ENCODE data around the gene UNK. TPM values are rescaled to one million over a fixed set of nuclear protein-coding genes. Genes with fewer than 3 reads are reported as not detected.

The UNK gene
- total RNA-seq, 4 donors from 2014 or later: 6.9 to 69.7 (median 45.5) TPM

DNA sequence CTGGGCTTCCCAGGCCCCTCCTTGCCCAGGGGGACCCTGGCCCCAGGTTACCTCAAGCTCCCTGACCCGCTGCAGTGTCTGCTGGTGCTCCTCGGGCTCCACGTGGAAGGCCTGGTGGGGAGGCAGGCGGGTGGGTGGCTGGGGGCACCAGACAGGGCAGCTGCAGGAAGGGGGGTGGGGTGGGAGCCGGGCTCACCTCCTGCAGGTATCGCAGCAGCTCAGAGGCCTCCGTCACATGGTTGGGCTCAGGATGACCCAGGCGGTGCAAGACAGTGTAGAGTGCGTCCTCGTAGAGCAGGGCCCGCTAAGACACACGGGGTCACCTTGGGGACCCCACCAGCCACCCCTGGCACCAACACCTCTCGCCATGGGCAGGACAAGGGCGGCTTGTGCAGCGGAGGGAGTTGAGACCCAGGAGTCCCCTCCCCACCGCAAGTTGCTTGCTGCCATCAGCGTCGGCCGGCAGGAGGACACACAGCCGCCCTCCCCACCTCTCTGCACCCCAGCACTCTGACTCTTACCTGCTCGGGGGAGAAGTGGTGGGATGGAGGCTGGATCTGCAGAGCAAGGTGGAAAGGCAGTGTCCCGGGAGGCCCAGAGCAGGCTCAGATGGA is 58.5 kb downstream of the UNK start:
- DNase-seq: no peak
- Histone ChIP-seq H3K9me3 (no peaks in the 10 kb centered on the region), H3K27ac (no peak overlapping the region), H3K27me3 (no peaks in the 10 kb centered on the region), H3K4me3 (no peak overlapping the region), H3K36me3 (no peaks in the 10 kb centered on the region), H3K4me1 (peaks cover 4 to 14% of the 10 kb centered on the region in 2 donors)
- no peak for TF ChIP-seq POLR2A (IDR thresholded peaks at IDR 0.05)
- intact Hi-C loops (cut with DNase I; ENCODE audit: low total_unique reads): loop anchor here (10.0 kb wide), 1 partner anchor 52 kb away; the partner anchor contains the start of gene TRIM65

DNA sequence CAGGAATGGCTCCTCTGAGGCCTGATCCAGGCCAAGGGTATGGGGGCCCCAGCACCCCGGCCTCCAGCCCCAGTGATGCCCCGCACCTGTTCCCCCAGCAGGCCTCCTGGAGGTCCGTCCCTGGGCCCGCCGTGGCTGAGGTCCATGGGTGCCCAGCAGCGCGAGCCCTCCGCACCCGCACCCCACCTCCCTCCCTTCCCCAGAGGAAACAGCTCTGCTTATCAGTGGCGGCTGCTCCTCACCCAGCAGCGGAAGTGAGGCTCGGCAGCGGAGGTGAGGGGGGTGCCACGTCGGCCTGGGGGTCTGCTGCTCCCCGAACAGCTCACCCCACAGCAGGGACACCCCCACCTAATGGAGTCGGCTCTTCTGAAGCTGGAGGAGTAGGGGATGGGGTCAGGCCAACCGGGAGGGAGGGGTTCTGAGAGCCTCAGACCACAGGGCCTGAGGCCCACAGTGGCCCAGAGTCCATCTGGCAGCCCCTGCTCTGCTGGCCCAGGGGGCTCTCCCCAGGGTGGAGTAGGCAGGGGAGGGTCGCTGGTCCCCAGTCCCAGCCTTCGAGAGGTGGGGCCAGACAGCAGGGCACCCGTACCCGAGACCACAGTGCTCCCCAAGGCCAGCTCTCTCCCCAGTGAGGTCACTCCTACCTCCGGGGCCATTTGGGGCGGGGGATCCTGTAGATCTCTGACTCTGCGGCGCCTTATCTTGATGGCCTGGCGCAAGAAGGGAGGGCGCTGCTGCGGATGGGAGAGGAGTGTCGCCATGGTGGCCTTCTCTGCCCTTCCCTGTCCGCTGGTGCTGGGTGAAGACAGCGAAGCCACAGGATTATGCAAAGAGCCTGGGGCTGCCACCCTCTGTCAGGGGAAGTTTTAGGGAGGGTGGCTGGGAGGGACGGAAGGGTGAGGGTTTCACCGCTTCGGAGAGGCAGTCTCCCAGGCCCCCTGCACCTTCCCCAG is 59.2 kb downstream of the UNK start, which contains the start of gene UNC13D:
UNC13D (minus strand) TSS at position 828 of the 953 bp plus-strand sequence; CDS start at position 761, 67 bp downstream.
- Histone ChIP-seq H3K4me1 (peaks cover 4 to 14% of the 10 kb centered on the region in 2 donors), H3K27ac (peak within 1 kb of the TSS; percentile 47 to 48), H3K36me3 (no peaks in the 10 kb centered on the region), H3K9me3 (no peaks in the 10 kb centered on the region), H3K27me3 (no peaks in the 10 kb centered on the region), H3K4me3 (no peak within 1 kb of the TSS)
- intact Hi-C loops (cut with DNase I; ENCODE audit: low total_unique reads): loop anchor here (10.0 kb wide), 1 partner anchor 51 kb away; the partner anchor contains the start of gene TRIM65
- TF ChIP-seq POLR2A (IDR thresholded peaks at IDR 0.05): no peak
- TF ChIP-seq, protein P1, sequence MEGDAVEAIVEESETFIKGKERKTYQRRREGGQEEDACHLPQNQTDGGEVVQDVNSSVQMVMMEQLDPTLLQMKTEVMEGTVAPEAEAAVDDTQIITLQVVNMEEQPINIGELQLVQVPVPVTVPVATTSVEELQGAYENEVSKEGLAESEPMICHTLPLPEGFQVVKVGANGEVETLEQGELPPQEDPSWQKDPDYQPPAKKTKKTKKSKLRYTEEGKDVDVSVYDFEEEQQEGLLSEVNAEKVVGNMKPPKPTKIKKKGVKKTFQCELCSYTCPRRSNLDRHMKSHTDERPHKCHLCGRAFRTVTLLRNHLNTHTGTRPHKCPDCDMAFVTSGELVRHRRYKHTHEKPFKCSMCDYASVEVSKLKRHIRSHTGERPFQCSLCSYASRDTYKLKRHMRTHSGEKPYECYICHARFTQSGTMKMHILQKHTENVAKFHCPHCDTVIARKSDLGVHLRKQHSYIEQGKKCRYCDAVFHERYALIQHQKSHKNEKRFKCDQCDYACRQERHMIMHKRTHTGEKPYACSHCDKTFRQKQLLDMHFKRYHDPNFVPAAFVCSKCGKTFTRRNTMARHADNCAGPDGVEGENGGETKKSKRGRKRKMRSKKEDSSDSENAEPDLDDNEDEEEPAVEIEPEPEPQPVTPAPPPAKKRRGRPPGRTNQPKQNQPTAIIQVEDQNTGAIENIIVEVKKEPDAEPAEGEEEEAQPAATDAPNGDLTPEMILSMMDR (IDR thresholded peaks at IDR 0.05): no peak
- DNase-seq: no peak

DNA sequence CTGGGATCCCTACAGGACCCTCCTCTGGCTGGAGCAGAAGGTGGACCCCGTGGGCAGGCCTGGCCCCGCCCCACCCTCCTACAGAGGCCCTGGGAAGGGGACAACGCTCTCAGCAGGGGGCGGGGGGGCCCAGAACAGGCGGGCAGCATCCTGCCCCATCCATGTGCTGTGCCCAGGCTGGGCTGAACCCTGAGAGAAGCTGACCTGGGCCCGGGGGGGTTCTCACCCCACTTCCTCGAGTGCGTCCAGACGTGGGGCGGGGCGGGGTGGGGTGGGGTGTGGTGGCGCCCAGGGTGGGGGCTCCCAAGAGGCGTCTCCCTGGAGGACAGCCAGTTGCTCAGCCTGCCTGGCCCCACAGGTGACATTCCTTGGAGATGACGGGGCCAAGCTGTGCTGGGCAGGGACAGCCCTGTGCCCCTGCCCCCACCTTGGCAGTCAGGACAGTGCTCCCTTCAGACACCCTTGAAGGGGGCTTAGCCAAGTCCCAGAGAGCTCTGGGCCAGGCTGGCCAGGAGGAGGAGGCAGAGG is 60.0 kb downstream of the UNK start:
- no peak for TF ChIP-seq POLR2A (IDR thresholded peaks at IDR 0.05)
- TF ChIP-seq, protein P1 (IDR thresholded peaks at IDR 0.05): no peak
- Histone ChIP-seq H3K9me3 (no peaks in the 10 kb centered on the region), H3K4me3 (no peak overlapping the region), H3K27ac (peak overlapping the region; percentile 47 to 48), H3K27me3 (no peaks in the 10 kb centered on the region), H3K4me1 (peaks cover 4 to 14% of the 10 kb centered on the region in 2 donors), H3K36me3 (no peaks in the 10 kb centered on the region)
- no peak for DNase-seq
- intact Hi-C loops (cut with DNase I; ENCODE audit: low total_unique reads): loop anchor here (10.0 kb wide), 1 partner anchor 50 kb away; the partner anchor contains the start of gene TRIM65

DNA sequence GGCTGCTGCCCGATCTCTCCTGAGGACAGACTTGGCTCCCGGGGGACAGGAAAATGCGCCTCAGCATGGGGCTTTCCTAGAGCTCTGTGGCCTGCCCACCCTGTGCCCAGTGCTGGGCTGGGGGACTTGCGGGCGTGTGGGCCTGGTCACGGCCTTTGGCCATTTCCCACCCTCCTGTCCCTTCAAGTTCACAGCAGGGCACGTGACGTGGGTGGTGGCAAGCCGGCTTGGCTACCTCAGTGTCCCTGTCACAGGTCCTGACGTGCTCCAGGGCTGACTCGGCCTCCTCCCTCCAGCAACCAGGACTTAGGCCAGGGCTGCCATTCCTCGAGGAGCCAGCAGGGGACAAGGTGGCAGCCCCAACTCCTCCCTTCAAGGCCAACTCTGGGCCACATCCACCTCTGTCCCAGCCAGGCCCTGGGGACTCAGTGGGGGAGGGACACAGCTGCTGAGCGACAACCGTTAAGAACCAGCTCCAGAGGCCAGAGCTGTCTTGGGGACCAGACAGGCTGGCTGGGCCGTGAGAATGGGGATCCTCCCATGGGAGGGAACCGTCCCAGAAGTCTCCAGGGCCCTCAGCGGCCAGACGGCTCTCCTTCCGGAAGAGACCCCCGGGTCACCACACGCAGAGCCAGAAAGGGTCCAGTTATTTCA is 60.6 kb downstream of the UNK start:
- H3K4me3 ChIP-seq: no peak overlapping the region
- H3K27me3 ChIP-seq: no peaks in the 10 kb centered on the region
- DNase-seq: peak; percentile 62 to 69
- intact Hi-C loops (cut with DNase I; ENCODE audit: low total_unique reads): loop anchor here (10.0 kb wide), 1 partner anchor 50 kb away; the partner anchor contains the start of gene TRIM65
- no peaks in the 10 kb centered on the region for H3K9me3 ChIP-seq
- TF ChIP-seq, protein P1 (IDR thresholded peaks at IDR 0.05): peak; percentile 37 to 75 (median 65)
- no peak for TF ChIP-seq POLR2A (IDR thresholded peaks at IDR 0.05)
- peaks cover 4 to 14% of the 10 kb centered on the region in 2 donors for H3K4me1 ChIP-seq
- no peaks in the 10 kb centered on the region for H3K36me3 ChIP-seq
- H3K27ac ChIP-seq: peak overlapping the region; percentile 47 to 48
